ENCODE data around the gene PTPRK. TPM values are rescaled to one million over a fixed set of nuclear protein-coding genes. Genes with fewer than 3 reads are reported as not detected.

The PTPRK gene
- total and polyA plus RNA-seq, 2 of the 8 experiments (the other 6 are each of a cell fraction or from before 2014, with no cell fraction given), result 11.4 to 47.3 TPM

DNA sequence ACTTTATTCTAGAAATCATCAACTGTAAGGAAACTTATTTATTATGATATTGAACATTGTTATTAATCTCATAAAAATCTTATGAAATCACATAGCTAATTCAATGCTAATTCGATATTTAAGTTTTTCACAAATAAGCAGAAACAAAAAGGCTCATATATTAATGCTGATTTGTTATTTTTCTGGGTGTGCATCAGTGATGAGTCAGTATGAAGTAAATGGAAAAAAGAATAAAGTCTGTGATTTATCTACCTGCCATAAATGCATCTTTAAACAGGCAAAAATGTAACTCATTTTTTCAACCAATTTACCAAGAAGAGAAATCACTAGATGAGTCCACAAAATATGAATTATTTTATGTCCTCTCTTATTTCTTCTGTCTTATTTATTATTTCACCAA lies 253.5 kb downstream of the PTPRK start:
- no peak for FAIRE-seq

More for the DNA sequence above, 253.5 kb downstream of the PTPRK start:
- Histone ChIP-seq H2BK12ac (ENCODE audit: low read depth, low read length) (no peak overlapping the region), H2BK5ac (ENCODE audit: low read depth, low read length) (no peak overlapping the region), H3K9ac (replicated peaks in 1 of 4; ENCODE audit: extremely low read depth in 1 of 4, low read depth in 3 of 4, low read length in 3 of 4) (no peak overlapping the region), H4K20me1 (replicated peaks in 1 of 2; ENCODE audit: control insufficient read depth in 1 of 2, insufficient read depth in 2 of 2, low read length in 2 of 2) (no peaks in the 10 kb centered on the region), H4K8ac (ENCODE audit: extremely low read depth, insufficient read depth, low read length) (no peak overlapping the region), H3K23ac (ENCODE audit: insufficient read length) (no peak overlapping the region), H2AK5ac (ENCODE audit: low read depth, low read length) (no peak overlapping the region), H3K27ac (ENCODE audit: low read depth, low read length) (no peak overlapping the region), H2BK20ac (ENCODE audit: low read length) (no peak overlapping the region), H2BK120ac (replicated peaks; ENCODE audit: low read depth, low read length) (no peak overlapping the region), H4K5ac (ENCODE audit: insufficient read length, low read depth, low read length) (no peak overlapping the region), H3K4me2 (ENCODE audit: insufficient read depth in 1 of 2, low read depth in 2 of 2, low read length in 2 of 2) (no peak overlapping the region), H3K79me1 (ENCODE audit: low read depth, low read length) (no peaks in the 10 kb centered on the region), H3K9me3 (ENCODE audit: insufficient read depth in 2 of 2, low read depth in 1 of 2, low read length in 1 of 2) (peaks cover 0 to 6% of the 10 kb centered on the region in 2 experiments; a peak in 1 of 4 replicates), H3K27me3 (replicated peaks in 1 of 4; ENCODE audit: control insufficient read depth in 3 of 4, extremely low read depth in 1 of 4, insufficient read depth in 3 of 4, low read length in 3 of 4) (no peaks in the 10 kb centered on the region), H3K14ac (ENCODE audit: insufficient read length) (no peak overlapping the region), H3K56ac (replicated peaks; ENCODE audit: insufficient read length, low read depth, low read length) (no peak overlapping the region), H3K18ac (ENCODE audit: extremely low read depth, low read length) (no peak overlapping the region), H2AFZ (ENCODE audit: low read length) (no peak overlapping the region), H2BK15ac (ENCODE audit: low read length) (no peak overlapping the region), H3K79me2 (ENCODE audit: control insufficient read depth in 1 of 2, insufficient read depth in 2 of 2, low read length in 2 of 2) (0 out of 4 replicates have a peak, but pooled peaks cover 0 to 2% of the 10 kb centered on the region in 2 experiments), H3K23me2 (ENCODE audit: low read depth, low read length) (no peaks in the 10 kb centered on the region), H3K36me3 (ENCODE audit: control insufficient read depth in 2 of 4, insufficient read depth in 4 of 4, low read length in 3 of 4) (peaks cover 0 to 4% (median 0%) of the 10 kb centered on the region in 4 experiments; a peak in 1 of 8 replicates), H3K4me3 (ENCODE audit: extremely low read depth in 1 of 4, insufficient read depth in 2 of 4, low read depth in 3 of 4, low read length in 4 of 4) (no peak overlapping the region), H3K4me1 (replicated peaks in 1 of 4; ENCODE audit: control insufficient read depth in 3 of 4, insufficient read depth in 4 of 4, low read length in 3 of 4) (no peaks in the 10 kb centered on the region), H3K4ac (replicated peaks; ENCODE audit: insufficient read length, low read depth, low read length) (no peak overlapping the region), H4K91ac (replicated peaks; ENCODE audit: insufficient read length, low read length) (no peak overlapping the region)
- TF ChIP-seq FOSL1 (IDR thresholded peaks at IDR 0.05; ENCODE audit: insufficient read depth, low read depth, low read length), result no peak
- no peak for DNase-seq (ENCODE audit: low read depth in 1 of 2, low spot score in 2 of 2)
- ChIA-PET CTCF (ENCODE audit: partially characterized antibody) (no interaction called here), POLR2A (ENCODE audit: partially characterized antibody) (no interaction called here)
- WGBS, 2 experiments (ENCODE audit: extremely low coverage in 1 of 2, insufficient coverage in 1 of 2, insufficient read length in 1 of 2, insufficient replicate concordance in 2 of 2, low coverage in 1 of 2, low lambda C conversion rate in 2 of 2, missing lambda C conversion rate in 1 of 2), result 94% methylated on average over 1 of the region's 1 CpG; no CpG with 5 or more reads in 1 of the 2 experiments
